ENCODE measurements around the gene RELL2. TPM values are rescaled to one million over a fixed set of nuclear protein-coding genes. Genes with fewer than 3 reads are reported as not detected.

Gene RELL2
- total and polyA plus RNA-seq, 11 donors: 0.25 to 2.7 (median 0.72) TPM

DNA sequence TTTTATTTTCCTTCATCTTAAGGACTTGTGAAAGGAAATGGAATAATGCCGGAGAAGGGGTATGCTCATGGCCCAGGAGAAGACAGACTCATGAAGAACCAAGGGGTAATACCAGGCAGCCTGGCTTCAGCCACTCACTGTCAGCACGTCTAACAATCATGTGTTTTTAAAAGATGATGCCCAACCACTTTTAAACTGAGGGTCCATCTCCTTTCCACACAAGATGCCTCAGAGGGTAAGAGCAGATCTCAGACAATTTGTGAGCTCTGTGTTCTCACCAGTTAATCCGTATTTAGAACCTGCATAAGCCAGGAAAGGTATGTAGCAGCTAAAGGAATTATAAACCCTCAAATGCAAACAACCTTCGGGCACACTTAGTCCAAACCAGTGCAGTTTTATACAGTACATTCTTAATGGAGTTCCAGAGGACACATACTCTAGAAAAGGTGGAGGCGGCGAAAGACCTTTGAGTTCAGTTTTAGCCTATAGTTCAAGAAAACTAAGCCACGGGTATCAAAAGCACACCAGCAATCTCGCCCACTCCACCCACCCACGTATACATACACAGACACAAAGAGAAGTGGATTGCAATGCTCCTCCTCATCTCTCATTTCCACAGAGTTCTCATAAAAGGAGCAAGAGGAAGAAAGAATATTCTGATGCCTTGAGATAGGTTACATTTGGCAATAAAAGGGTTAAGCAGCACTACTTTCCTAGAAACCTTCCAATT is 20.6 kb upstream of the RELL2 start:
- Histone ChIP-seq H3K9me3 (no peaks in the 10 kb centered on the region), H3K36me3 (peaks cover 0 to 16% (median 12%) of the 10 kb centered on the region in 9 donors), H3K4me3 (peak overlapping the region in 8 of 12 donors; percentile 10 to 99 (median 94)), H3K4me1 (peaks cover 0 to 72% (median 40%) of the 10 kb centered on the region in 12 donors), H3K27me3 (no peaks in the 10 kb centered on the region), H3K27ac (peak overlapping the region in 6 of 12 donors; percentile 90 to 99 (median 98))
- WGBS, 4 donors: 68 to 75% (median 71%) methylated on average over 9 of the region's 9 CpGs
- intact Hi-C loops (cut with DNase I): loop anchor here in 2 of 10 donors (2.0 kb wide), 2 partner anchors 13 to 15 kb away; no protein-coding TSS in a partner anchor
- ATAC-seq: no peak
- no peak for TF ChIP-seq CTCF (IDR thresholded peaks at IDR 0.05)
- no peak for TF ChIP-seq POLR2A (IDR thresholded peaks at IDR 0.05)
- DNase-seq: no peak

DNA sequence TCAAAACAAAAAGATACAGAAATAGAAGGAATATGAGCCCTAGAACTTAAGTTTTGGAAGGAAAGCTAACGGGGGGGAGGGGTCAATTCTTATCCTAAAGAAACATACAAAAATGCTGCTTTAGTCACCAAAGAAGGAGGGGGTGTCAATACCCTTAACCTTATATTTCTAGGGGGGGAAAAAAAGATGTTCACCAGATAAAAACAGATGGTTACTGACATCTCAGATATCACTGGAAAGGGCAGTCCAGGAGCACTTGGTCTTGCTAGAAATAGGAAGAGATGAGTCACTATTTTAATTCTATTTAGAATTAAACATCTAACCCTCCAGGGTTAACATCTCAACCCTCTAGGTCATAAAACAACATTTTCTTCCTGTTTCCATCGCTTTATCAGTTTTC is 19.7 kb upstream of the RELL2 start:
- ATAC-seq (no peak), DNase-seq (no peak)
- no peaks in the 10 kb centered on the region for H3K27me3 ChIP-seq
- TF ChIP-seq CTCF (IDR thresholded peaks at IDR 0.05) (no peak), POLR2A (IDR thresholded peaks at IDR 0.05) (no peak)
- intact Hi-C loops (cut with DNase I): loop anchor here in 2 of 10 donors (2.0 kb wide), 2 partner anchors 14 to 16 kb away; no protein-coding TSS in a partner anchor
- 47 to 61% (median 50%) methylated on average over 2 of the region's 2 CpGs for WGBS, 4 donors
- no peaks in the 10 kb centered on the region for H3K9me3 ChIP-seq
- H3K27ac ChIP-seq: peak overlapping the region in 11 of 12 donors; percentile 75 to 99 (median 97)
- H3K4me1 ChIP-seq: peaks cover 0 to 64% (median 40%) of the 10 kb centered on the region in 12 donors
- peaks cover 0 to 26% (median 21%) of the 10 kb centered on the region in 9 donors for H3K36me3 ChIP-seq
- peak overlapping the region in 11 of 12 donors; percentile 73 to 99 (median 96) for H3K4me3 ChIP-seq

DNA sequence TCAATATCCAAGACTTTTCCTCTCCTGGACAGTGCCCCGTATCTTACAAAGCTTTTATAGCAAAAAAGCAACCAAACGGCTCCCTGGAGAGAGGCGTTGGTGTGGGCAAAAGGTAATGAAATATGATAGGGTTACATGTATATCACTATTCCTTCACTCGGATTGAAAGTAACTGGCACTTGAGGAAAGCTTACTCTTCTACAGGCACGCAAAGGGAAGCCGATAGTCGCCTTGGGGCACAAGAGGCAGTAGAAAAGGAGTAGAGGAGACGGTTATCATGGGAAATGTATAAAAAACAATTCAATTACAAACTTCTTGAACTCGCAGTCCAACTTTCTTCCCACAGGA is 19.1 kb upstream of the RELL2 start:
- WGBS, 4 donors: 4 to 14% (median 8%) methylated on average over 9 of the region's 9 CpGs

More for the DNA sequence above, 19.1 kb upstream of the RELL2 start:
- Histone ChIP-seq H3K4me1 (peaks cover 0 to 65% (median 39%) of the 10 kb centered on the region in 12 donors), H3K9me3 (no peaks in the 10 kb centered on the region), H3K4me3 (peak overlapping the region; percentile 73 to 99 (median 96)), H3K36me3 (peaks cover 0 to 31% (median 26%) of the 10 kb centered on the region in 9 donors), H3K27me3 (no peaks in the 10 kb centered on the region), H3K27ac (peak overlapping the region; percentile 75 to 99 (median 96))
- intact Hi-C loops (cut with DNase I): loop anchor here in 4 of 10 donors (2.0 kb wide), 3 partner anchors 15 to 25 kb away; no protein-coding TSS in a partner anchor
- ATAC-seq: no peak
- no peak for DNase-seq
- TF ChIP-seq CTCF (IDR thresholded peaks at IDR 0.05) (no peak), POLR2A (IDR thresholded peaks at IDR 0.05) (no peak)
